Left ventricle myocardium inferior (tissue), 1 donor: ENCODE results near the gene ARHGAP12. TPM values are rescaled to one million over a fixed set of nuclear protein-coding genes. Genes with fewer than 3 reads are reported as not detected.

Experiments used
- DNase-seq: peaks from one replicate; pipeline ENCODE4 v3.0.0-alpha.2; 2020
- H3K27ac ChIP-seq: fragments of 200-600 bp; replicated peaks from 2 replicates; pipeline ENCODE4 v1.8.0; 2021
- H3K27me3 ChIP-seq: fragments of 200-600 bp; 2 replicates; pipeline ENCODE4 v1.8.0; 2021; ENCODE audit warnings: low read depth
- H3K36me3 ChIP-seq: fragments of 200-600 bp; 2 replicates; pipeline ENCODE4 v1.8.0; 2021
- H3K4me1 ChIP-seq: fragments of 200-600 bp; 2 replicates; pipeline ENCODE4 v1.8.0; 2021
- H3K4me3 ChIP-seq: fragments of 200-600 bp; 2 replicates; pipeline ENCODE4 v1.8.0; 2021; ENCODE audit warnings: mild to moderate bottlenecking, moderate library complexity
- H3K9me3 ChIP-seq: fragments of 200-600 bp; replicated peaks from 2 replicates; pipeline ENCODE4 v1.8.0; 2021
- CTCF ChIP-seq: fragments of 200-600 bp; IDR thresholded peaks from 2 replicates; pipeline ENCODE4 v1.8.0; 2021; ENCODE audit warnings: antibody characterized with exemption, mild to moderate bottlenecking, borderline replicate concordance
- intact Hi-C: fragments of 100-400 bp; cut with micrococcal nuclease; formaldehyde crosslinking; loops from one replicate; pipeline ENCODE4 v1.11.0; 2022
- total RNA-seq: library from RNA; stranded (reverse); fragmentation: NEBNext Ultra II Directional; extraction: Animal tissue kit (Norgen Biotek cat#: 25700); gene quantifications from one replicate; pipeline ENCODE4 v1.2.1, GENCODE V29; 2021
- donor health status: DM: no; HTN: yes; CAD: no; lungs with severe emphysema.

The ARHGAP12 gene
- total RNA-seq, 1 donor from 2014 or later = 22.1 TPM

- TF ChIP-seq CTCF = peak; percentile 68
- Histone ChIP-seq H3K27ac (peak overlapping the region; percentile 87), H3K4me1 (peaks cover 11% of the 10 kb centered on the region), H3K9me3 (no peaks in the 10 kb centered on the region), H3K36me3 (peaks cover 21% of the 10 kb centered on the region), H3K4me3 (peak overlapping the region; percentile 61), H3K27me3 (no peaks in the 10 kb centered on the region)
- intact Hi-C loops = loop anchor here (5.0 to 10.0 kb wide), 2 partner anchors 486 to 1054 kb away; no protein-coding TSS in a partner anchor
- DNase-seq = no peak
These were observed 120.1 kb downstream of the ARHGAP12 start for GRCh38 chr10:31808258-31809218.

GRCh38 chr10:31804352-31804810 lies 124.2 kb downstream of the ARHGAP12 start:
- TF ChIP-seq CTCF = no peak
- H3K36me3 ChIP-seq = peaks cover 6% of the 10 kb centered on the region
- H3K4me1 ChIP-seq = peaks cover 11% of the 10 kb centered on the region
- H3K27me3 ChIP-seq = no peaks in the 10 kb centered on the region
- H3K27ac ChIP-seq = peak overlapping the region; percentile 36
- H3K9me3 ChIP-seq = no peaks in the 10 kb centered on the region
- H3K4me3 ChIP-seq = peak overlapping the region; percentile 16
- no peak for DNase-seq
- intact Hi-C loops = loop anchor here (10.0 kb wide), 1 partner anchor 1050 kb away; no protein-coding TSS in a partner anchor

GRCh38 chr10:31803606-31804351 lies 124.9 kb downstream of the ARHGAP12 start:
- peaks cover 6% of the 10 kb centered on the region for H3K36me3 ChIP-seq
- peaks cover 11% of the 10 kb centered on the region for H3K4me1 ChIP-seq
- no peaks in the 10 kb centered on the region for H3K9me3 ChIP-seq
- H3K27ac ChIP-seq = peak overlapping the region; percentile 36
- intact Hi-C loops = loop anchor here (10.0 kb wide), 1 partner anchor 1049 kb away; no protein-coding TSS in a partner anchor
- DNase-seq = no peak
- H3K4me3 ChIP-seq = peak overlapping the region; percentile 16
- TF ChIP-seq CTCF = no peak
- H3K27me3 ChIP-seq = no peaks in the 10 kb centered on the region

GRCh38 chr10:31799181-31799580 lies 129.4 kb downstream of the ARHGAP12 start:
- Histone ChIP-seq H3K27me3 (no peaks in the 10 kb centered on the region), H3K4me1 (peaks cover 5% of the 10 kb centered on the region), H3K27ac (no peak overlapping the region), H3K36me3 (no peaks in the 10 kb centered on the region), H3K9me3 (no peaks in the 10 kb centered on the region), H3K4me3 (no peak overlapping the region)
- TF ChIP-seq CTCF = no peak
- no peak for DNase-seq
- intact Hi-C loops = no loop called here

- H3K4me3 ChIP-seq = no peak overlapping the region
- intact Hi-C loops = no loop called here
- H3K9me3 ChIP-seq = no peaks in the 10 kb centered on the region
- DNase-seq = no peak
- H3K27me3 ChIP-seq = no peaks in the 10 kb centered on the region
- no peak overlapping the region for H3K27ac ChIP-seq
- TF ChIP-seq CTCF = no peak
- no peaks in the 10 kb centered on the region for H3K36me3 ChIP-seq
- H3K4me1 ChIP-seq = no peaks in the 10 kb centered on the region
These were observed 135.9 kb downstream of the ARHGAP12 start for GRCh38 chr10:31792745-31793144.
